PFSK-1 (cell line): ENCODE results near the gene GTPBP1. TPM values are rescaled to one million over a fixed set of nuclear protein-coding genes. Genes with fewer than 3 reads are reported as not detected.

Experiments used
- FOXP2 ChIP-seq: optimal IDR thresholded peaks from 2 replicates; pipeline ENCODE3; 2011; ENCODE audit warnings: borderline replicate concordance, control low read depth, inconsistent platforms; ENCODE audit not compliant: insufficient read depth; ENCODE audit errors: extremely low read length, extremely low read depth
- POLR2AphosphoS5 ChIP-seq: IDR thresholded peaks from 2 replicates; pipeline ENCODE4 v1.6.1; 2012; ENCODE audit warnings: low read depth, mild to moderate bottlenecking, control low read depth, low read length, moderate library complexity
- SIN3A ChIP-seq: IDR thresholded peaks from 2 replicates; pipeline ENCODE4 v1.6.1; 2012; ENCODE audit warnings: mild to moderate bottlenecking, low read length, moderate library complexity, borderline replicate concordance; ENCODE audit not compliant: insufficient read depth
- TAF1 ChIP-seq: IDR thresholded peaks from 2 replicates; pipeline ENCODE4 v1.6.1; 2012; ENCODE audit warnings: low read length, control low read depth, borderline replicate concordance; ENCODE audit not compliant: insufficient read depth
- polyA plus RNA-seq: library from polyadenylated mRNA; unstranded; fragments of >200 nt; gene quantifications from one replicate; pipeline ENCODE4 v1.2.1, GENCODE V29; 2012; ENCODE audit warnings: low read depth, missing spikeins; ENCODE audit not compliant: insufficient read length
- TF ChIP-seq, protein P1 (sequence below), 2 experiments: IDR thresholded peaks; 2 replicates each; pipeline versions ENCODE4 v1.6.1 to v1.8.0; 2011 to 2012; ENCODE audit warnings: low read depth in 2 of 2, low read length in 2 of 2, control low read depth in 1 of 2, inconsistent platforms in 1 of 2, mild to moderate bottlenecking in 1 of 2, moderate library complexity in 1 of 2; ENCODE audit not compliant: insufficient read depth in 1 of 2

GTPBP1 gene
- 51.8 TPM for polyA plus RNA-seq

DNA sequence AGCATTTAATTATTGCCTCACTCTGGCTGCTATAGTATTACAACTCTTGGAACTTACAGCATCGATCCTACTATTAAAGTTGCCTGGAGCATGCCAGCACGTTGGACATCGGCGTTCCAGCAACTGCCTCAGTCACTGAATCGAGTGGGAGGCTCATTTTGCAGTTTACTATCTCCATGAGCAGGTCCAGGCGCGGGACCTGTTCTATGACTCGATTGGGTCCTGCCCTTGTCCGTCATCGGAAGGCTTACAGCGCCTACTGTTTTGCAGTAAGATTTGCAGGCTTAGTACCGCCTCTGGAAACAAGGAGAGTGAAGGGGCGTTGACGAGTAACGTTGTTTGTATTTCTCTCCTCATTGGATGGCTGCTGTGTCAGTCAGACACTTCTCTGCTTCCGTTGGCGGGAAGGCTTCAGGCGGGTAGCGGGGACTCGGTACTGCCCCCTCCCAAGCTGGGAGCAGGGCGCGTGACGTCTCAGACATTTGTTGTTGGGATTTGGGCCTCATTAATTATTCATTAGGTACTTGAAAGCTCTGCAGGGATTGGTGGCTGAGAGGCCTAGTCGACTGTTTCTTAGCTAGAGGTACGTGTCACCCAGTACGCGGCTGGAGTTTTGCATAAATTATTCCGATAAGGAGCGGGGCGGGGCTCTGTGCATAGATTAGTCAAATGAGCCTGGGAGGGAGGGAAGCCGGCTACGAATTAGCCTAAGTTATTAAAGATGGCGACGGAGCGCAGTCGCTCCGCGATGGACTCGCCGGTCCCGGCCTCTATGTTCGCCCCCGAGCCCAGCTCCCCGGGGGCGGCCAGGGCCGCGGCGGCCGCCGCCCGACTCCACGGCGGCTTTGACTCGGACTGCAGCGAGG, at the start of gene GTPBP1:
TSS of gene GTPBP1 (plus strand) at position 710 of the 866 bp plus-strand sequence. CDS start at position 722, 12 bp downstream.
- TF ChIP-seq, protein P1, sequence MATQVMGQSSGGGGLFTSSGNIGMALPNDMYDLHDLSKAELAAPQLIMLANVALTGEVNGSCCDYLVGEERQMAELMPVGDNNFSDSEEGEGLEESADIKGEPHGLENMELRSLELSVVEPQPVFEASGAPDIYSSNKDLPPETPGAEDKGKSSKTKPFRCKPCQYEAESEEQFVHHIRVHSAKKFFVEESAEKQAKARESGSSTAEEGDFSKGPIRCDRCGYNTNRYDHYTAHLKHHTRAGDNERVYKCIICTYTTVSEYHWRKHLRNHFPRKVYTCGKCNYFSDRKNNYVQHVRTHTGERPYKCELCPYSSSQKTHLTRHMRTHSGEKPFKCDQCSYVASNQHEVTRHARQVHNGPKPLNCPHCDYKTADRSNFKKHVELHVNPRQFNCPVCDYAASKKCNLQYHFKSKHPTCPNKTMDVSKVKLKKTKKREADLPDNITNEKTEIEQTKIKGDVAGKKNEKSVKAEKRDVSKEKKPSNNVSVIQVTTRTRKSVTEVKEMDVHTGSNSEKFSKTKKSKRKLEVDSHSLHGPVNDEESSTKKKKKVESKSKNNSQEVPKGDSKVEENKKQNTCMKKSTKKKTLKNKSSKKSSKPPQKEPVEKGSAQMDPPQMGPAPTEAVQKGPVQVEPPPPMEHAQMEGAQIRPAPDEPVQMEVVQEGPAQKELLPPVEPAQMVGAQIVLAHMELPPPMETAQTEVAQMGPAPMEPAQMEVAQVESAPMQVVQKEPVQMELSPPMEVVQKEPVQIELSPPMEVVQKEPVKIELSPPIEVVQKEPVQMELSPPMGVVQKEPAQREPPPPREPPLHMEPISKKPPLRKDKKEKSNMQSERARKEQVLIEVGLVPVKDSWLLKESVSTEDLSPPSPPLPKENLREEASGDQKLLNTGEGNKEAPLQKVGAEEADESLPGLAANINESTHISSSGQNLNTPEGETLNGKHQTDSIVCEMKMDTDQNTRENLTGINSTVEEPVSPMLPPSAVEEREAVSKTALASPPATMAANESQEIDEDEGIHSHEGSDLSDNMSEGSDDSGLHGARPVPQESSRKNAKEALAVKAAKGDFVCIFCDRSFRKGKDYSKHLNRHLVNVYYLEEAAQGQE (IDR thresholded peaks at IDR 0.05; ENCODE audit: insufficient read depth in 1 of 2, low read depth in 2 of 2, low read length in 2 of 2): peak in 1 of 2 experiments; percentile 16; a peak in 1 of 4 replicates
- TF ChIP-seq FOXP2 (peak; percentile 68), SIN3A (0 out of 2 replicates have a peak, but pooled peaks have one; percentile 88), TAF1 (peak; percentile 81; the same call in 1 of the 2 replicates), POLR2AphosphoS5 (peak; percentile 72)

GRCh38 chr22:38656256-38657044, 49.3 kb upstream of the GTPBP1 start, which contains the start of the genes CBY1 and FAM227A:
TSS of gene CBY1 (plus strand) at chr22:38656638. CDS start at chr22:38668055, 11,417 bp downstream.
TSS of gene FAM227A (minus strand) at chr22:38656392. CDS start at chr22:38650168, 6,224 bp downstream.
- peak; percentile 31; the same call in 1 of the 2 replicates for TF ChIP-seq TAF1
- TF ChIP-seq, protein P1 (IDR thresholded peaks at IDR 0.05; ENCODE audit: insufficient read depth in 1 of 2, low read depth in 2 of 2, low read length in 2 of 2): no peak
- no peak for TF ChIP-seq SIN3A
- TF ChIP-seq POLR2AphosphoS5: peak; percentile 44; the same call in 1 of the 2 replicates
- TF ChIP-seq FOXP2: peak; percentile 15

DNA sequence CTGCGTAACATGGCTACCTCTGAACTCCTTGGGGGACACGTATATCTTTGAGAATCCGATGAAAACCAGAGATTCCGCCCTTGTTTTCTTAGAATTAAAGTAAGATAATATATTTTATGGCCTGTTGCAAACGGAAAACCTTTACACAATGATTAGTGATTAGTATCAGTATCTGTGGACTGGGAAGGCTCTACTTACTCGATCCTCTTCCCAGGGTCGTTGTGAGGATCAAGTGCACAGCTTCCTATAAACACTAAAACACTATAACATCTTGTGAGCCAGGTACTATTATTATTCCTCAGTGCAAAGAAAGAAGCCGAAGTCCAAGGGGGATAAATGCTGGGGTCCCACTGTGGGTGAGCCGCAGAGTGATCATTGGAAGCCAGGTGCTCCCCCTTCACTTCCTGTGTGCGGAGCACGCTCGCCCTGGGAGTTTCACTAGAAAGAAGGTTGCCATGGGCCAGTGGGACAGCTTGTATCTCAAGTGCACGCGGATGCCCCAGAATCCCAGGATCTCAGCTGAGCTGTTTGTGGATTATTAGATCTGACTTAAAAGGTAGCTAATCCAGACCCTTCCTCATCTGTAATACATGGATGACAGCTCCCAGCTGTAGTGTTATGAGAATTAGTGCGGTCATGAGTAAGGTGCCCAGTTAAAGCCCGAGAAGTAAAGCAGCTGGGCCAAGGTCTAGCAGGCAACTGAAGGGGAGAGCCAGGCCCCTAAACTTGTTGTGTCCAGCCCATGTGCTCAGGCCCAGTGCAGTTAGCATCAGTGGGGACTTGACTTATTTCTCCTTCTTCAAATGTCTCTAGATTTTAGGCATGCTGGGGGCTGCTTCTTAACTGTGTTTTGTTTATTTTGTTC, 48.5 kb upstream of the GTPBP1 start:
- no peak for TF ChIP-seq POLR2AphosphoS5

- TF ChIP-seq SIN3A (no peak), FOXP2 (no peak)
These were observed 30.9 kb upstream of the GTPBP1 start for GRCh38 chr22:38674888-38675287.

DNA sequence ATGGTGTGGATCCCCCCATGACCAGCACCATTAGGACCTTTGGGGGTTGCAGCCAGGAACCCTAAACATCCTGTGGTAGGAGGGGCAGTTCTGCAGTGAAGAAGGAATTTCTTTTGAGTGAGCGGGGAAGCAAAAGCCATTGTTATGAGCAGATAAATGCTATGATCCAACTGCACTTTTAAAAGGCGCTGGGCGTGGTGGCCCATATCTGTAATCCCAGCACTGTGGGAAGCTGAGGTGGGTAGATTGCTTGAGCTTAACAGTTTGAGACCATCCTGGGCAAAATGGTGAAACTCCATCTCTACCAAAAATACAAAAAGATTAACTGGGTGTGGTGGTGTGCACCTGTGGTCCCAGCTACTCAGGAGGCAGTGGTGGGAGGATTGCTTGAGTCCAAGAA, 29.9 kb upstream of the GTPBP1 start:
- no peak for TF ChIP-seq SIN3A
- TF ChIP-seq POLR2AphosphoS5: no peak
- TF ChIP-seq TAF1: no peak
- no peak for TF ChIP-seq FOXP2
- TF ChIP-seq, protein P1 (IDR thresholded peaks at IDR 0.05; ENCODE audit: insufficient read depth in 1 of 2, low read depth in 2 of 2, low read length in 2 of 2): no peak
